HEK293 (cell line): Measurements from ENCODE around the gene MACF1.
A peak's percentile ranks its signal among the peaks of the same experiment; 100 is the strongest.

ENCODE experiments used
- CTCF ChIA-PET: fragments of 350-600 bp; formaldehyde crosslinking; extraction: SDS; loops from one replicate; lab custom pipeline; 2021; ENCODE audit warnings: antibody characterized with exemption; lab: Yijun Ruan, JAX
- POLR2A ChIA-PET: fragments of 300-600 bp; formaldehyde crosslinking; extraction: SDS; loops from one replicate; lab custom pipeline; 2020; ENCODE audit warnings: antibody characterized with exemption, inconsistent platforms; lab: Yijun Ruan, JAX
- H3K27ac ChIP-seq: fragments of 200-500 bp; sonication (Bioruptor generic); 2 replicates; pipeline ENCODE4 v1.5.1; 2014; ENCODE audit warnings: low read depth, low read length, control low read depth, inconsistent platforms; ENCODE audit errors: extremely low read depth
- H3K36me3 ChIP-seq, 2 experiments: fragments of 200-500 bp in 1 of 2; sonication (Bioruptor generic) in 1 of 2; 1 replicate in 1 of 2; 2 replicates in 1 of 2; pipeline ENCODE4 v1.5.1; 2014 to 2017; ENCODE audit warnings: inconsistent platforms in 2 of 2, low read length in 2 of 2; ENCODE audit not compliant: control insufficient read depth in 2 of 2, insufficient read depth in 1 of 2
- H3K4me1 ChIP-seq: fragments of 200-500 bp; sonication (Bioruptor generic); 2 replicates; pipeline ENCODE4 v1.5.1; 2014; ENCODE audit warnings: mild to moderate bottlenecking, low read length, inconsistent platforms; ENCODE audit not compliant: control insufficient read depth, insufficient read depth
- H3K4me3 ChIP-seq: 2 replicates; pipeline ENCODE4 v1.5.1; 2011; ENCODE audit warnings: low read depth, mild to moderate bottlenecking, control low read depth, low read length, moderate library complexity
- H3K9me3 ChIP-seq: fragments of 200-500 bp; sonication (Bioruptor generic); 2 replicates; pipeline ENCODE4 v1.5.1; 2014; ENCODE audit warnings: low read depth, low read length, inconsistent platforms; ENCODE audit not compliant: control insufficient read depth, insufficient read depth
- FEZF1 ChIP-seq: fragments of 450-650 bp; formaldehyde crosslinking; IDR thresholded peaks from 2 replicates; pipeline ENCODE4 v1.5.1; 2016; ENCODE audit warnings: missing biosample characterization, missing genetic modification characterization
- KLF16 ChIP-seq: fragments of 450-650 bp; formaldehyde crosslinking; IDR thresholded peaks from 2 replicates; pipeline ENCODE4 v1.5.1; 2017; ENCODE audit warnings: missing biosample characterization, missing genetic modification characterization
- MZF1 ChIP-seq: fragments of 450-650 bp; formaldehyde crosslinking; IDR thresholded peaks from 2 replicates; pipeline ENCODE4 v1.5.1; 2017; ENCODE audit warnings: missing biosample characterization, missing genetic modification characterization, borderline replicate concordance
- SCRT2 ChIP-seq: fragments of 450-650 bp; formaldehyde crosslinking; IDR thresholded peaks from 2 replicates; pipeline ENCODE4 v1.5.1; 2016; ENCODE audit warnings: missing biosample characterization, missing genetic modification characterization
- TRIM28 ChIP-seq: IDR thresholded peaks from 2 replicates; pipeline ENCODE4 v1.6.1; 2011; ENCODE audit warnings: low read length, control low read depth, borderline replicate concordance
- ZEB2 ChIP-seq: fragments of 450-650 bp; formaldehyde crosslinking; IDR thresholded peaks from 2 replicates; pipeline ENCODE4 v1.5.1; 2016; ENCODE audit warnings: missing biosample characterization, missing genetic modification characterization
- ZFP37 ChIP-seq: fragments of 450-650 bp; formaldehyde crosslinking; IDR thresholded peaks from 2 replicates; pipeline ENCODE4 v1.5.1; 2016; ENCODE audit warnings: missing biosample characterization, missing genetic modification characterization
- ZIC2 ChIP-seq: fragments of 450-650 bp; formaldehyde crosslinking; IDR thresholded peaks from 2 replicates; pipeline ENCODE4 v1.5.1; 2016; ENCODE audit warnings: missing biosample characterization, missing genetic modification characterization
- ZNF155 ChIP-seq: fragments of 450-650 bp; formaldehyde crosslinking; IDR thresholded peaks from 2 replicates; pipeline ENCODE4 v1.5.1; 2016; ENCODE audit warnings: missing biosample characterization, missing genetic modification characterization
- ZNF239 ChIP-seq: fragments of 450-650 bp; formaldehyde crosslinking; IDR thresholded peaks from 2 replicates; pipeline ENCODE4 v1.5.1; 2016; ENCODE audit warnings: missing biosample characterization, missing genetic modification characterization
- ZNF335 ChIP-seq: fragments of 450-650 bp; formaldehyde crosslinking; conservative IDR thresholded peaks from 2 replicates; pipeline ENCODE4 v1.5.1; 2016; ENCODE audit warnings: missing biosample characterization, missing genetic modification characterization
- ZNF561 ChIP-seq: fragments of 450-650 bp; IDR thresholded peaks from 2 replicates; pipeline ENCODE4 v1.5.1; 2018; ENCODE audit warnings: missing biosample characterization, missing genetic modification characterization, borderline replicate concordance
- ZNF596 ChIP-seq: fragments of 450-650 bp; IDR thresholded peaks from 2 replicates; pipeline ENCODE4 v1.5.0; 2018; ENCODE audit warnings: missing biosample characterization, mild to moderate bottlenecking, missing genetic modification characterization, moderate library complexity
- TF ChIP-seq, protein P1 (sequence below): fragments of 450-650 bp; formaldehyde crosslinking; IDR thresholded peaks from 2 replicates; pipeline ENCODE4; 2016; ENCODE audit warnings: missing biosample characterization, missing genetic modification characterization
- TF ChIP-seq, protein P2 (sequence below): fragments of 450-650 bp; formaldehyde crosslinking; IDR thresholded peaks from 2 replicates; pipeline ENCODE4 v1.5.1; 2016; ENCODE audit warnings: missing biosample characterization, missing genetic modification characterization
- TF ChIP-seq, protein P3 (sequence below): fragments of 450-650 bp; formaldehyde crosslinking; IDR thresholded peaks from 2 replicates; pipeline ENCODE4 v1.5.1; 2016; ENCODE audit warnings: missing biosample characterization, missing genetic modification characterization
- TF ChIP-seq, protein P4 (sequence below): fragments of 450-650 bp; formaldehyde crosslinking; IDR thresholded peaks from 2 replicates; pipeline ENCODE4 v1.5.1; 2016; ENCODE audit warnings: missing biosample characterization, missing genetic modification characterization
- TF ChIP-seq, protein P5 (sequence below): fragments of 450-650 bp; formaldehyde crosslinking; optimal IDR thresholded peaks from 2 replicates; pipeline ENCODE3; 2016; ENCODE audit warnings: missing biosample characterization, mild to moderate bottlenecking, missing genetic modification characterization

The MACF1 gene

DNA sequence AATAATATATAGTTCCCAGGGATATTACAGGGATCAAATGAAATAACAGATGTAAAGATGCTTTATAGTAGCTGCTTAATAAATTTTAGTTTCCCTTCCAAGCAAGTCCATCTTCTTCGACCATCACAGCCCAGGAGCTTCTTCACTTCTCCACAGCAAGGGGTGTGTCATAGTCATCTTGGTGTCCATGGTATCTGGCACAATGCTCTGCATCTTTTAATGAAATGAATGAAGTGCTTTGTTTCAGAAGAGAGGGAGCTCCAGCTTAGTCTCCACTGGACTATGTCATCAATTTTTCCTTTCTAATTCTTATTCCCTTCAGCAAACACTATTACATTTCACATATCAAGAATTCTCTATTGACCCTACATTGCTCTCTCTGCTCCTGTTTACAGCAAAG, 4.9 kb upstream of the MACF1 start:
- no peaks in the 10 kb centered on the region for H3K36me3 ChIP-seq
- CTCF ChIA-PET, result interaction anchor here (1.8 kb wide), 1 partner anchor 101 kb away, joined by 5 read pairs; no protein-coding TSS in a partner anchor
- TF ChIP-seq, protein P1, sequence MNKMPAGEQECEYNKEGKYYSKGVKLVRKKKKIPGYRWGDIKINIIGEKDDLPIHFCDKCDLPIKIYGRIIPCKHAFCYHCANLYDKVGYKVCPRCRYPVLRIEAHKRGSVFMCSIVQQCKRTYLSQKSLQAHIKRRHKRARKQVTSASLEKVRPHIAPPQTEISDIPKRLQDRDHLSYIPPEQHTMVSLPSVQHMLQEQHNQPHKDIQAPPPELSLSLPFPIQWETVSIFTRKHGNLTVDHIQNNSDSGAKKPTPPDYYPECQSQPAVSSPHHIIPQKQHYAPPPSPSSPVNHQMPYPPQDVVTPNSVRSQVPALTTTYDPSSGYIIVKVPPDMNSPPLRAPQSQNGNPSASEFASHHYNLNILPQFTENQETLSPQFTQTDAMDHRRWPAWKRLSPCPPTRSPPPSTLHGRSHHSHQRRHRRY (tag by site-specific recombination), result no peak
- TF ChIP-seq, protein P2, sequence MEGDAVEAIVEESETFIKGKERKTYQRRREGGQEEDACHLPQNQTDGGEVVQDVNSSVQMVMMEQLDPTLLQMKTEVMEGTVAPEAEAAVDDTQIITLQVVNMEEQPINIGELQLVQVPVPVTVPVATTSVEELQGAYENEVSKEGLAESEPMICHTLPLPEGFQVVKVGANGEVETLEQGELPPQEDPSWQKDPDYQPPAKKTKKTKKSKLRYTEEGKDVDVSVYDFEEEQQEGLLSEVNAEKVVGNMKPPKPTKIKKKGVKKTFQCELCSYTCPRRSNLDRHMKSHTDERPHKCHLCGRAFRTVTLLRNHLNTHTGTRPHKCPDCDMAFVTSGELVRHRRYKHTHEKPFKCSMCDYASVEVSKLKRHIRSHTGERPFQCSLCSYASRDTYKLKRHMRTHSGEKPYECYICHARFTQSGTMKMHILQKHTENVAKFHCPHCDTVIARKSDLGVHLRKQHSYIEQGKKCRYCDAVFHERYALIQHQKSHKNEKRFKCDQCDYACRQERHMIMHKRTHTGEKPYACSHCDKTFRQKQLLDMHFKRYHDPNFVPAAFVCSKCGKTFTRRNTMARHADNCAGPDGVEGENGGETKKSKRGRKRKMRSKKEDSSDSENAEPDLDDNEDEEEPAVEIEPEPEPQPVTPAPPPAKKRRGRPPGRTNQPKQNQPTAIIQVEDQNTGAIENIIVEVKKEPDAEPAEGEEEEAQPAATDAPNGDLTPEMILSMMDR (tag by site-specific recombination), result no peak
- peaks cover 13% of the 10 kb centered on the region for H3K4me1 ChIP-seq
- no peak overlapping the region for H3K4me3 ChIP-seq
- H3K27ac ChIP-seq, result no peak overlapping the region
- no peaks in the 10 kb centered on the region for H3K9me3 ChIP-seq
- POLR2A ChIA-PET, result no interaction called here

DNA sequence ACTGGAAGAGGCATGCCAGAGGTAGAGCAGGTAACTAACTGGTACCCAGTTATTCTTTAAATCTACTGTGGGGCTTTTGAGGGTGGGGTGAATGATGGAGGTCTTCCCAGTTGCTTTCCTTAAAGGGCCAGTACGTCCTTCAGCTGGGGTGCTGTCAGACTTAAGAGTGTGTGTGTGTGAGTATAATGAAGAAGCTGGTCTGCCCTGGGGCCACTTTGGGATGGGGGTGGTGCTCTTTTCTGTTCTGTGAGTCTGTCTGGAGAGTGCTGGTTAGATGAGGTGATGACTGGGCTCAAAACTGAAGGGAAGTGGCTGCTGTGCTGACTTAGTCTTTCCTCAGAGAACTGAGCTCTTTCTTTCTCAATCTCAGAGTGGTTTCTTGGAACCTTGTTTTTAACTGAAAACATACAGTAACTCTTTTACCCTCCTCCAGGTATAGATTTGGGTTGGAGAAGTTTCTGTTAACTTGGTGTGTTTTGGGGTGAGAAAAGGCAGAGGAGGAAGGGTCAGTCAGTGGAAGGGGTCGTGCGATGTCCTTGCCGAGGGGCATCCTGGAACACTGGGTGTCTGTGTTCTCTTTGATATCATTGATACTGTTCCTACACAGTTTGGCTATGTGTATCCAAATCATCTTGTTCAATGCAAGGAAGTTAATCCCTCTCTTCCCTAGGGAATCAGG, 746 bp downstream of the MACF1 start:
- peak overlapping the region; percentile 29 for H3K4me3 ChIP-seq
- no peaks in the 10 kb centered on the region for H3K36me3 ChIP-seq
- POLR2A ChIA-PET, result interaction anchor here (0.7 to 1.5 kb wide), 11 partner anchors 10 to 204 kb away, joined by 3 to 5 read pairs (median 3); no protein-coding TSS in a partner anchor
- TF ChIP-seq ZNF335 (tag by site-specific recombination), result peak; percentile 55; the same call in 1 of the 2 replicates
- no peak for TF ChIP-seq ZNF596 (tag by site-specific recombination)
- peak; percentile 68 for TF ChIP-seq FEZF1
- 0 out of 2 replicates have a peak, but pooled peaks have one; percentile 16 for TF ChIP-seq ZFP37 (tag by site-specific recombination)
- TF ChIP-seq MZF1 (tag by site-specific recombination), result no peak
- TF ChIP-seq, protein P3, sequence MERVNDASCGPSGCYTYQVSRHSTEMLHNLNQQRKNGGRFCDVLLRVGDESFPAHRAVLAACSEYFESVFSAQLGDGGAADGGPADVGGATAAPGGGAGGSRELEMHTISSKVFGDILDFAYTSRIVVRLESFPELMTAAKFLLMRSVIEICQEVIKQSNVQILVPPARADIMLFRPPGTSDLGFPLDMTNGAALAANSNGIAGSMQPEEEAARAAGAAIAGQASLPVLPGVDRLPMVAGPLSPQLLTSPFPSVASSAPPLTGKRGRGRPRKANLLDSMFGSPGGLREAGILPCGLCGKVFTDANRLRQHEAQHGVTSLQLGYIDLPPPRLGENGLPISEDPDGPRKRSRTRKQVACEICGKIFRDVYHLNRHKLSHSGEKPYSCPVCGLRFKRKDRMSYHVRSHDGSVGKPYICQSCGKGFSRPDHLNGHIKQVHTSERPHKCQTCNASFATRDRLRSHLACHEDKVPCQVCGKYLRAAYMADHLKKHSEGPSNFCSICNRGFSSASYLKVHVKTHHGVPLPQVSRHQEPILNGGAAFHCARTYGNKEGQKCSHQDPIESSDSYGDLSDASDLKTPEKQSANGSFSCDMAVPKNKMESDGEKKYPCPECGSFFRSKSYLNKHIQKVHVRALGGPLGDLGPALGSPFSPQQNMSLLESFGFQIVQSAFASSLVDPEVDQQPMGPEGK (tag by site-specific recombination), result peak; percentile 12; the same call in 1 of the 2 replicates
- TF ChIP-seq, protein P4, sequence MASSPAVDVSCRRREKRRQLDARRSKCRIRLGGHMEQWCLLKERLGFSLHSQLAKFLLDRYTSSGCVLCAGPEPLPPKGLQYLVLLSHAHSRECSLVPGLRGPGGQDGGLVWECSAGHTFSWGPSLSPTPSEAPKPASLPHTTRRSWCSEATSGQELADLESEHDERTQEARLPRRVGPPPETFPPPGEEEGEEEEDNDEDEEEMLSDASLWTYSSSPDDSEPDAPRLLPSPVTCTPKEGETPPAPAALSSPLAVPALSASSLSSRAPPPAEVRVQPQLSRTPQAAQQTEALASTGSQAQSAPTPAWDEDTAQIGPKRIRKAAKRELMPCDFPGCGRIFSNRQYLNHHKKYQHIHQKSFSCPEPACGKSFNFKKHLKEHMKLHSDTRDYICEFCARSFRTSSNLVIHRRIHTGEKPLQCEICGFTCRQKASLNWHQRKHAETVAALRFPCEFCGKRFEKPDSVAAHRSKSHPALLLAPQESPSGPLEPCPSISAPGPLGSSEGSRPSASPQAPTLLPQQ (tag by site-specific recombination), result peak; percentile 12; the same call in 1 of the 2 replicates
- TF ChIP-seq, all 188 proteins: peak for 5
- CTCF ChIA-PET, result interaction anchor here (0.8 to 2.3 kb wide), 10 partner anchors 10 to 106 kb away, joined by 3 to 42 read pairs (median 6); no protein-coding TSS in a partner anchor
- H3K27ac ChIP-seq, result peak overlapping the region; percentile 63
- peaks cover 11% of the 10 kb centered on the region for H3K4me1 ChIP-seq
- no peaks in the 10 kb centered on the region for H3K9me3 ChIP-seq

DNA sequence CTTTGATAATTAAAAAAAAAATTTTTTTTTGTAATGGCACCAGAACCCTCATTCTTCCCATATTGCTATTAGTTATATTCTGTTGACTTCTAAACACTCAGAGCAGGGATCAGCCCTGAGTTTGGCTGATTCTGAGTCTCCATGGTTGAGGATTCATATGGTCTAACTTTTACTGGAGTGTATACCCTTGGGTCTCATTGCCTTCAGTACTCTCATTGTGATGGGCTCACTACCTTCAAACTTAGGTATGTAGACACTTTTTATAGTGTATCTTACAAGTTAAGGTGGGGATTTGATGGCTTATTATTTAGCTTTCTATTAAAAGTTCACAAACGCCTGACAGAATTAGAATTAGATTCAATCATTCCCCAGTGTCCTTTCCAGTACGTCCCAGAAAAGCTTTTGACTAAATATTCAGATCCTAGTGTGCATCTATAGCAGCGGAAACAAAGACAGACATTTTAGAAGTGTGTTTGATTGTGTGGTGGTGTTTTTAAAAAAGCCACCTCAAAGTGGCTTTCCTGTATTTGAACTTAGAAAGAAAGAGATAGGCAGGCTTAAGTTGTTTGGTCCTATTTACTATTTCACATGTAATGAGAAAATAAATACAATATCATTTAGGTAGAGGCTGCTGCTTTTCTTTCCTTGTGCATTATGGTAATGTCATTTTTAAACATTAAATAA, 1.4 kb downstream of the MACF1 start:
- ChIA-PET POLR2A (interaction anchor here (1.4 kb wide), 1 partner anchor 56 kb away, joined by 4 read pairs; no protein-coding TSS in a partner anchor), CTCF (interaction anchor here (0.6 to 2.3 kb wide), 9 partner anchors 11 to 333 kb away, joined by 3 to 42 read pairs (median 4); no protein-coding TSS in a partner anchor)
- Histone ChIP-seq H3K4me3 (peak overlapping the region; percentile 29), H3K9me3 (no peaks in the 10 kb centered on the region), H3K27ac (no peak overlapping the region), H3K36me3 (no peaks in the 10 kb centered on the region), H3K4me1 (peaks cover 11% of the 10 kb centered on the region)
- TF ChIP-seq SCRT2 (tag by site-specific recombination), result no peak
- no peak for TF ChIP-seq TRIM28
- TF ChIP-seq ZIC2 (tag by site-specific recombination), result no peak
- no peak for TF ChIP-seq ZNF561 (tag by site-specific recombination)
- TF ChIP-seq ZNF155 (tag by site-specific recombination), result no peak
- TF ChIP-seq, protein P5, sequence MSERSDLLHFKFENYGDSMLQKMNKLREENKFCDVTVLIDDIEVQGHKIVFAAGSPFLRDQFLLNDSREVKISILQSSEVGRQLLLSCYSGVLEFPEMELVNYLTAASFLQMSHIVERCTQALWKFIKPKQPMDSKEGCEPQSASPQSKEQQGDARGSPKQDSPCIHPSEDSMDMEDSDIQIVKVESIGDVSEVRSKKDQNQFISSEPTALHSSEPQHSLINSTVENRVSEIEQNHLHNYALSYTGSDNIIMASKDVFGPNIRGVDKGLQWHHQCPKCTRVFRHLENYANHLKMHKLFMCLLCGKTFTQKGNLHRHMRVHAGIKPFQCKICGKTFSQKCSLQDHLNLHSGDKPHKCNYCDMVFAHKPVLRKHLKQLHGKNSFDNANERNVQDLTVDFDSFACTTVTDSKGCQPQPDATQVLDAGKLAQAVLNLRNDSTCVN, result no peak
- TF ChIP-seq, protein P1 (tag by site-specific recombination), result no peak
- no peak for TF ChIP-seq ZNF239 (tag by site-specific recombination)
- no peak for TF ChIP-seq ZEB2 (tag by site-specific recombination)
- TF ChIP-seq KLF16 (tag by site-specific recombination), result no peak
